Islet precursor cell (in vitro differentiated cells): ENCODE results near the gene HERPUD1.

Experiments
- DNase-seq: peaks from one replicate; pipeline ENCODE4 v3.0.0-alpha.2; 2018

The HERPUD1 gene

GRCh38 chr16:56936491-56936890 lies 4.5 kb downstream of the HERPUD1 start:
- no peak for DNase-seq

GRCh38 chr16:56936950-56937349 lies 5.0 kb downstream of the HERPUD1 start:
- DNase-seq, result no peak

GRCh38 chr16:56938664-56939513 lies 6.9 kb downstream of the HERPUD1 start:
- no peak for DNase-seq

- no peak for DNase-seq
Observed at GRCh38 chr16:56939801-56940200, 7.9 kb downstream of the HERPUD1 start.

GRCh38 chr16:56941092-56941491 lies 9.2 kb downstream of the HERPUD1 start:
- no peak for DNase-seq

GRCh38 chr16:56941856-56942331 lies 10.0 kb downstream of the HERPUD1 start:
- no peak for DNase-seq

- no peak for DNase-seq
Observed at GRCh38 chr16:56943761-56944375, 11.9 kb downstream of the HERPUD1 start.

GRCh38 chr16:56944954-56945839 lies 13.3 kb downstream of the HERPUD1 start:
- no peak for DNase-seq

- no peak for DNase-seq
Observed at GRCh38 chr16:56945847-56946527, 14.0 kb downstream of the HERPUD1 start.

- DNase-seq, result no peak
Observed at GRCh38 chr16:56946767-56947603, 15.0 kb downstream of the HERPUD1 start.

- DNase-seq, result no peak
Observed at GRCh38 chr16:56947604-56947995, 15.7 kb downstream of the HERPUD1 start.

- no peak for DNase-seq
Observed at GRCh38 chr16:56948234-56948633, 16.3 kb downstream of the HERPUD1 start.

GRCh38 chr16:56950051-56950450 lies 18.1 kb downstream of the HERPUD1 start:
- no peak for DNase-seq

GRCh38 chr16:56950455-56950854 lies 18.5 kb downstream of the HERPUD1 start:
- DNase-seq, result no peak

GRCh38 chr16:56950881-56951771 lies 19.2 kb downstream of the HERPUD1 start:
- DNase-seq, result peak; percentile 84

GRCh38 chr16:56953006-56953405 lies 21.1 kb downstream of the HERPUD1 start:
- no peak for DNase-seq

GRCh38 chr16:56956076-56956475 lies 24.1 kb downstream of the HERPUD1 start:
- DNase-seq, result no peak

- DNase-seq, result no peak
Observed at GRCh38 chr16:56956756-56957155, 24.8 kb downstream of the HERPUD1 start.

GRCh38 chr16:56960681-56961281 lies 28.8 kb downstream of the HERPUD1 start:
- no peak for DNase-seq

GRCh38 chr16:56961386-56961785 lies 29.4 kb downstream of the HERPUD1 start:
- no peak for DNase-seq
